SK-N-SH treated with all-trans-retinoic acid at 6 μM for 48 hours (cell line): Measurements from ENCODE around the gene TPCN1.

Experiments used
- ATAC-seq: fragments of 200-7000 bp; cut with Tn5 transposase; 3 replicates; pipeline ENCODE4 v1.9.1; 2020; ENCODE audit warnings: mild to moderate bottlenecking, moderate library complexity
- BACH2 ChIP-seq: fragments of 250-450 bp; sonication (Bioruptor Pico); IDR thresholded peaks from 2 replicates; pipeline ENCODE4 v1.9.0; 2021; ENCODE audit warnings: mild to moderate bottlenecking, borderline replicate concordance
- CSDC2 ChIP-seq: fragments of 250-450 bp; sonication (Bioruptor Pico); IDR thresholded peaks from 2 replicates; pipeline ENCODE4 v1.5.0; 2020; ENCODE audit warnings: mild to moderate bottlenecking, moderate library complexity
- ESRRG ChIP-seq: fragments of 250-450 bp; sonication (Bioruptor Pico); IDR thresholded peaks from 2 replicates; pipeline ENCODE4 v1.6.1; 2021; ENCODE audit warnings: mild to moderate bottlenecking
- ISL1 ChIP-seq: fragments of 250-450 bp; sonication (Bioruptor Pico); IDR thresholded peaks from 2 replicates; pipeline ENCODE4 v2.1.2; 2022; ENCODE audit warnings: mild to moderate bottlenecking, moderate library complexity
- OSR1 ChIP-seq: fragments of 250-450 bp; sonication (Bioruptor Pico); IDR thresholded peaks from 2 replicates; pipeline ENCODE4 v1.8.0; 2022; ENCODE audit warnings: moderate library complexity, mild to moderate bottlenecking, inconsistent platforms
- PPARA ChIP-seq: fragments of 250-450 bp; sonication (Bioruptor Pico); IDR thresholded peaks from 2 replicates; pipeline ENCODE4 v1.5.0; 2020; ENCODE audit warnings: mild to moderate bottlenecking, borderline replicate concordance
- RARB ChIP-seq: fragments of 250-450 bp; sonication (Bioruptor Pico); IDR thresholded peaks from 2 replicates; pipeline ENCODE4 v1.8.0; 2021; ENCODE audit warnings: mild to moderate bottlenecking, moderate library complexity
- SNAI2 ChIP-seq: fragments of 250-450 bp; sonication (Bioruptor Pico); IDR thresholded peaks from 2 replicates; pipeline ENCODE4 v1.5.0; 2020; ENCODE audit warnings: mild to moderate bottlenecking, moderate library complexity
- TCF4 ChIP-seq: fragments of 250-450 bp; sonication (Bioruptor Pico); IDR thresholded peaks from 2 replicates; pipeline ENCODE4 v1.8.0; 2021; ENCODE audit warnings: mild to moderate bottlenecking, moderate library complexity, borderline replicate concordance
- TOX ChIP-seq: fragments of 250-450 bp; sonication (Bioruptor Pico); IDR thresholded peaks from 2 replicates; pipeline ENCODE4 v1.8.0; 2021; ENCODE audit warnings: mild to moderate bottlenecking, moderate library complexity, borderline replicate concordance
- ZC3H10 ChIP-seq: fragments of 250-450 bp; sonication (Bioruptor Pico); IDR thresholded peaks from 2 replicates; pipeline ENCODE4 v1.5.1; 2021; ENCODE audit warnings: mild to moderate bottlenecking, moderate library complexity
- ZFP3 ChIP-seq: fragments of 250-450 bp; sonication (Bioruptor Pico); IDR thresholded peaks from 2 replicates; pipeline ENCODE4 v1.5.0; 2020; ENCODE audit warnings: mild to moderate bottlenecking, moderate library complexity
- ZFP30 ChIP-seq: fragments of 450-650 bp; formaldehyde crosslinking; IDR thresholded peaks from 2 replicates; pipeline ENCODE4 v1.5.0; 2022; ENCODE audit warnings: mild to moderate bottlenecking, moderate library complexity
- ZNF70 ChIP-seq: fragments of 450-650 bp; formaldehyde crosslinking; IDR thresholded peaks from 2 replicates; pipeline ENCODE4 v1.5.0; 2020; ENCODE audit warnings: mild to moderate bottlenecking, moderate library complexity
- ZNF8 ChIP-seq: fragments of 450-650 bp; formaldehyde crosslinking; IDR thresholded peaks from 2 replicates; pipeline ENCODE4 v1.5.0; 2020; ENCODE audit warnings: mild to moderate bottlenecking, moderate library complexity
- TF ChIP-seq, protein P1 (sequence below): fragments of 250-450 bp; sonication (Bioruptor Pico); IDR thresholded peaks from 2 replicates; pipeline ENCODE4 v1.5.1; 2020; ENCODE audit warnings: low read depth, mild to moderate bottlenecking, moderate library complexity
- TF ChIP-seq, protein P2 (sequence below): fragments of 250-450 bp; sonication (Bioruptor Pico); IDR thresholded peaks from 2 replicates; pipeline ENCODE4 v1.8.0; 2021; ENCODE audit warnings: low read depth, mild to moderate bottlenecking, moderate library complexity, borderline replicate concordance
- TF ChIP-seq, protein P3 (sequence below): fragments of 250-450 bp; sonication (Bioruptor Pico); IDR thresholded peaks from 2 replicates; pipeline ENCODE4 v1.8.0; 2020; ENCODE audit warnings: mild to moderate bottlenecking, moderate library complexity, borderline replicate concordance
- TF ChIP-seq, protein P4 (sequence below): fragments of 250-450 bp; sonication (Bioruptor Pico); IDR thresholded peaks from 2 replicates; pipeline ENCODE4 v1.5.0; 2020; ENCODE audit warnings: mild to moderate bottlenecking, moderate library complexity
- TF ChIP-seq, protein P5 (sequence below): fragments of 250-450 bp; sonication (Bioruptor Pico); IDR thresholded peaks from 2 replicates; pipeline ENCODE4 v1.5.1; 2021; ENCODE audit warnings: mild to moderate bottlenecking, moderate library complexity

The TPCN1 gene

DNA sequence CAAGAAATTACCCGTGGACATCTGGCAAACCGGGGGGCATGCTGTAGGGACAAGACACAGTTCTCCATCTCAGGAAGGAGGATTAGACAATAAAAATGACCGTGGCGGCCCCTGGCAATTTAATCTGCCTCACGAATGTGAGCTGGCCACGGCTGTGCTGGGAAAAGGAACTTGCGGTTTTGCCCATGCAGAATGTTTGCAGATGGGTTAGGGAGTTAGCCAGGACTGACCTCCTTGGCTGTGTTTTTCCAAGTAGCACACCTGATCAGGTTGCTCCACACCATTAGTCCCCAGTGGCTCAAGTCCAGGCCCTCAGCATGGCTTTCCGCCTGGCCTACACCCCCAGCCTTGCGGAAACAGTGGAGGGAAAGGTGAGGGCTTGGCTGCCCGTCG, 20.8 kb downstream of the TPCN1 start:
- TF ChIP-seq OSR1, result no peak
- no peak for TF ChIP-seq ZFP3 (CRISPR knock-in tag)
- TF ChIP-seq ZC3H10 (CRISPR knock-in tag), result no peak
- no peak for TF ChIP-seq ZFP30
- no peak for TF ChIP-seq ISL1
- TF ChIP-seq, protein P1, sequence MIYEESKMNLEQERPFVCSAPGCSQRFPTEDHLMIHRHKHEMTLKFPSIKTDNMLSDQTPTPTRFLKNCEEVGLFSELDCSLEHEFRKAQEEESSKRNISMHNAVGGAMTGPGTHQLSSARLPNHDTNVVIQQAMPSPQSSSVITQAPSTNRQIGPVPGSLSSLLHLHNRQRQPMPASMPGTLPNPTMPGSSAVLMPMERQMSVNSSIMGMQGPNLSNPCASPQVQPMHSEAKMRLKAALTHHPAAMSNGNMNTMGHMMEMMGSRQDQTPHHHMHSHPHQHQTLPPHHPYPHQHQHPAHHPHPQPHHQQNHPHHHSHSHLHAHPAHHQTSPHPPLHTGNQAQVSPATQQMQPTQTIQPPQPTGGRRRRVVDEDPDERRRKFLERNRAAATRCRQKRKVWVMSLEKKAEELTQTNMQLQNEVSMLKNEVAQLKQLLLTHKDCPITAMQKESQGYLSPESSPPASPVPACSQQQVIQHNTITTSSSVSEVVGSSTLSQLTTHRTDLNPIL (CRISPR knock-in tag), result no peak
- TF ChIP-seq PPARA (CRISPR knock-in tag), result no peak
- no peak for TF ChIP-seq TOX (CRISPR knock-in tag)
- TF ChIP-seq, protein P2, sequence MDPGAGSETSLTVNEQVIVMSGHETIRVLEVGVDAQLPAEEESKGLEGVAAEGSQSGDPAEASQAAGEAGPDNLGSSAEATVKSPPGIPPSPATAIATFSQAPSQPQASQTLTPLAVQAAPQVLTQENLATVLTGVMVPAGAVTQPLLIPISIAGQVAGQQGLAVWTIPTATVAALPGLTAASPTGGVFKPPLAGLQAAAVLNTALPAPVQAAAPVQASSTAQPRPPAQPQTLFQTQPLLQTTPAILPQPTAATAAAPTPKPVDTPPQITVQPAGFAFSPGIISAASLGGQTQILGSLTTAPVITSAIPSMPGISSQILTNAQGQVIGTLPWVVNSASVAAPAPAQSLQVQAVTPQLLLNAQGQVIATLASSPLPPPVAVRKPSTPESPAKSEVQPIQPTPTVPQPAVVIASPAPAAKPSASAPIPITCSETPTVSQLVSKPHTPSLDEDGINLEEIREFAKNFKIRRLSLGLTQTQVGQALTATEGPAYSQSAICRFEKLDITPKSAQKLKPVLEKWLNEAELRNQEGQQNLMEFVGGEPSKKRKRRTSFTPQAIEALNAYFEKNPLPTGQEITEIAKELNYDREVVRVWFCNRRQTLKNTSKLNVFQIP (CRISPR knock-in tag), result no peak
- no peak for TF ChIP-seq ESRRG (CRISPR knock-in tag)
- TF ChIP-seq RARB, result no peak
- TF ChIP-seq, protein P3, sequence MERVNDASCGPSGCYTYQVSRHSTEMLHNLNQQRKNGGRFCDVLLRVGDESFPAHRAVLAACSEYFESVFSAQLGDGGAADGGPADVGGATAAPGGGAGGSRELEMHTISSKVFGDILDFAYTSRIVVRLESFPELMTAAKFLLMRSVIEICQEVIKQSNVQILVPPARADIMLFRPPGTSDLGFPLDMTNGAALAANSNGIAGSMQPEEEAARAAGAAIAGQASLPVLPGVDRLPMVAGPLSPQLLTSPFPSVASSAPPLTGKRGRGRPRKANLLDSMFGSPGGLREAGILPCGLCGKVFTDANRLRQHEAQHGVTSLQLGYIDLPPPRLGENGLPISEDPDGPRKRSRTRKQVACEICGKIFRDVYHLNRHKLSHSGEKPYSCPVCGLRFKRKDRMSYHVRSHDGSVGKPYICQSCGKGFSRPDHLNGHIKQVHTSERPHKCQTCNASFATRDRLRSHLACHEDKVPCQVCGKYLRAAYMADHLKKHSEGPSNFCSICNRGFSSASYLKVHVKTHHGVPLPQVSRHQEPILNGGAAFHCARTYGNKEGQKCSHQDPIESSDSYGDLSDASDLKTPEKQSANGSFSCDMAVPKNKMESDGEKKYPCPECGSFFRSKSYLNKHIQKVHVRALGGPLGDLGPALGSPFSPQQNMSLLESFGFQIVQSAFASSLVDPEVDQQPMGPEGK (CRISPR knock-in tag), result no peak
- TF ChIP-seq, protein P4, sequence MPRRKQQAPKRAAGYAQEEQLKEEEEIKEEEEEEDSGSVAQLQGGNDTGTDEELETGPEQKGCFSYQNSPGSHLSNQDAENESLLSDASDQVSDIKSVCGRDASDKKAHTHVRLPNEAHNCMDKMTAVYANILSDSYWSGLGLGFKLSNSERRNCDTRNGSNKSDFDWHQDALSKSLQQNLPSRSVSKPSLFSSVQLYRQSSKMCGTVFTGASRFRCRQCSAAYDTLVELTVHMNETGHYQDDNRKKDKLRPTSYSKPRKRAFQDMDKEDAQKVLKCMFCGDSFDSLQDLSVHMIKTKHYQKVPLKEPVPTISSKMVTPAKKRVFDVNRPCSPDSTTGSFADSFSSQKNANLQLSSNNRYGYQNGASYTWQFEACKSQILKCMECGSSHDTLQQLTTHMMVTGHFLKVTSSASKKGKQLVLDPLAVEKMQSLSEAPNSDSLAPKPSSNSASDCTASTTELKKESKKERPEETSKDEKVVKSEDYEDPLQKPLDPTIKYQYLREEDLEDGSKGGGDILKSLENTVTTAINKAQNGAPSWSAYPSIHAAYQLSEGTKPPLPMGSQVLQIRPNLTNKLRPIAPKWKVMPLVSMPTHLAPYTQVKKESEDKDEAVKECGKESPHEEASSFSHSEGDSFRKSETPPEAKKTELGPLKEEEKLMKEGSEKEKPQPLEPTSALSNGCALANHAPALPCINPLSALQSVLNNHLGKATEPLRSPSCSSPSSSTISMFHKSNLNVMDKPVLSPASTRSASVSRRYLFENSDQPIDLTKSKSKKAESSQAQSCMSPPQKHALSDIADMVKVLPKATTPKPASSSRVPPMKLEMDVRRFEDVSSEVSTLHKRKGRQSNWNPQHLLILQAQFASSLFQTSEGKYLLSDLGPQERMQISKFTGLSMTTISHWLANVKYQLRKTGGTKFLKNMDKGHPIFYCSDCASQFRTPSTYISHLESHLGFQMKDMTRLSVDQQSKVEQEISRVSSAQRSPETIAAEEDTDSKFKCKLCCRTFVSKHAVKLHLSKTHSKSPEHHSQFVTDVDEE (CRISPR knock-in tag), result no peak
- no peak for TF ChIP-seq TCF4 (CRISPR knock-in tag)
- TF ChIP-seq, protein P5, sequence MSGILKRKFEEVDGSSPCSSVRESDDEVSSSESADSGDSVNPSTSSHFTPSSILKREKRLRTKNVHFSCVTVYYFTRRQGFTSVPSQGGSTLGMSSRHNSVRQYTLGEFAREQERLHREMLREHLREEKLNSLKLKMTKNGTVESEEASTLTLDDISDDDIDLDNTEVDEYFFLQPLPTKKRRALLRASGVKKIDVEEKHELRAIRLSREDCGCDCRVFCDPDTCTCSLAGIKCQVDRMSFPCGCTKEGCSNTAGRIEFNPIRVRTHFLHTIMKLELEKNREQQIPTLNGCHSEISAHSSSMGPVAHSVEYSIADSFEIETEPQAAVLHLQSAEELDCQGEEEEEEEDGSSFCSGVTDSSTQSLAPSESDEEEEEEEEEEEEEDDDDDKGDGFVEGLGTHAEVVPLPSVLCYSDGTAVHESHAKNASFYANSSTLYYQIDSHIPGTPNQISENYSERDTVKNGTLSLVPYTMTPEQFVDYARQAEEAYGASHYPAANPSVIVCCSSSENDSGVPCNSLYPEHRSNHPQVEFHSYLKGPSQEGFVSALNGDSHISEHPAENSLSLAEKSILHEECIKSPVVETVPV (CRISPR knock-in tag), result no peak
- no peak for TF ChIP-seq ZNF8 (CRISPR knock-in tag)
- no peak for TF ChIP-seq ZNF70 (CRISPR knock-in tag)
- no peak for TF ChIP-seq SNAI2 (CRISPR knock-in tag)
- no peak for ATAC-seq

DNA sequence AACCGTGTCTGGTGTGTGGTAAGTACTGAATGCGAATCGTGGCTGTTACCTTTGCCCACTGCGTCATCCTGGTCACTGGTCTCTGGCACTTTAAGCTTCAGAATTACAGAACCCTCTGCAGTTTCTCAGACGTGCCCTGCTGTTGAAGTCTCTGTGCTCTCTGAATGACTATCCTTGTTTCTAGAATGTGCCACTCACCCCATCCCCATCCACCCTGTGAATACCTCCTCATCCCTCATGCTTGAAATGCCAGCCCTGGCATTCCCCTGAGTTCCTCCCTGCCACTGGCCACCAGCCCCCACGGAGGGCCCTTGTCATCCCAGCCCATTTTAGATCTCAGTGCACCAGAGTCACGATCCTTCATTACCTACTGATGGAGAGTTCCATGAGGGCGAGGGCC, 21.3 kb downstream of the TPCN1 start:
- no peak for ATAC-seq
- no peak for TF ChIP-seq ZFP3 (CRISPR knock-in tag)
- no peak for TF ChIP-seq ZFP30
- no peak for TF ChIP-seq ZC3H10 (CRISPR knock-in tag)
- no peak for TF ChIP-seq CSDC2
- TF ChIP-seq TOX (CRISPR knock-in tag), result no peak
- TF ChIP-seq ESRRG (CRISPR knock-in tag), result no peak
- TF ChIP-seq, protein P4 (CRISPR knock-in tag), result no peak
- TF ChIP-seq ISL1, result no peak
- TF ChIP-seq, protein P2 (CRISPR knock-in tag), result no peak
- no peak for TF ChIP-seq BACH2 (CRISPR knock-in tag)
- no peak for TF ChIP-seq ZNF70 (CRISPR knock-in tag)
- TF ChIP-seq TCF4 (CRISPR knock-in tag), result no peak
